GM12872 (cell line): ENCODE results near the gene INVS.

Source experiments
- TF ChIP-seq, protein P1 (sequence below): IDR thresholded peaks from 3 replicates; pipeline ENCODE4 v1.5.1; 2011; ENCODE audit warnings: low read depth, mild to moderate bottlenecking, low read length, moderate library complexity; ENCODE audit not compliant: insufficient read depth

Gene INVS

GRCh38 chr9:100281066-100281465 lies 182.0 kb downstream of the INVS start:
- TF ChIP-seq, protein P1, sequence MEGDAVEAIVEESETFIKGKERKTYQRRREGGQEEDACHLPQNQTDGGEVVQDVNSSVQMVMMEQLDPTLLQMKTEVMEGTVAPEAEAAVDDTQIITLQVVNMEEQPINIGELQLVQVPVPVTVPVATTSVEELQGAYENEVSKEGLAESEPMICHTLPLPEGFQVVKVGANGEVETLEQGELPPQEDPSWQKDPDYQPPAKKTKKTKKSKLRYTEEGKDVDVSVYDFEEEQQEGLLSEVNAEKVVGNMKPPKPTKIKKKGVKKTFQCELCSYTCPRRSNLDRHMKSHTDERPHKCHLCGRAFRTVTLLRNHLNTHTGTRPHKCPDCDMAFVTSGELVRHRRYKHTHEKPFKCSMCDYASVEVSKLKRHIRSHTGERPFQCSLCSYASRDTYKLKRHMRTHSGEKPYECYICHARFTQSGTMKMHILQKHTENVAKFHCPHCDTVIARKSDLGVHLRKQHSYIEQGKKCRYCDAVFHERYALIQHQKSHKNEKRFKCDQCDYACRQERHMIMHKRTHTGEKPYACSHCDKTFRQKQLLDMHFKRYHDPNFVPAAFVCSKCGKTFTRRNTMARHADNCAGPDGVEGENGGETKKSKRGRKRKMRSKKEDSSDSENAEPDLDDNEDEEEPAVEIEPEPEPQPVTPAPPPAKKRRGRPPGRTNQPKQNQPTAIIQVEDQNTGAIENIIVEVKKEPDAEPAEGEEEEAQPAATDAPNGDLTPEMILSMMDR, result no peak

GRCh38 chr9:100281676-100282387 lies 182.8 kb downstream of the INVS start:
- TF ChIP-seq, protein P1, result no peak

- TF ChIP-seq, protein P1, result no peak
Observed at GRCh38 chr9:100282388-100282719, 183.3 kb downstream of the INVS start.

GRCh38 chr9:100284247-100284646 lies 185.2 kb downstream of the INVS start:
- TF ChIP-seq, protein P1, result no peak

- TF ChIP-seq, protein P1, result no peak
Observed at GRCh38 chr9:100285080-100285479, 186.0 kb downstream of the INVS start.

- TF ChIP-seq, protein P1, result no peak
Observed at GRCh38 chr9:100285601-100286000, 186.6 kb downstream of the INVS start.

GRCh38 chr9:100286257-100286656 lies 187.2 kb downstream of the INVS start:
- TF ChIP-seq, protein P1, result no peak
